HG02852 (cell line): ENCODE data around the gene PDE11A.
"Not testable (repeated sequence)": the region's sequence is repeated elsewhere in the genome, so short reads cannot be mapped to it uniquely, and the experiment has no call there.

Experiments used
- ATAC-seq: cut with Tn5 transposase; IDR thresholded peaks from one replicate; pipeline ENCODE4 v1.9.1; 2021; ENCODE audit warnings: mild to moderate bottlenecking, moderate library complexity; ENCODE audit not compliant: unreplicated experiment

The PDE11A gene

GRCh38 chr2:178009813-178010212 is 62.8 kb downstream of the PDE11A start:
- ATAC-seq = no peak

GRCh38 chr2:178008636-178009289 is 63.8 kb downstream of the PDE11A start:
- ATAC-seq = no peak

GRCh38 chr2:178006710-178007109 is 65.9 kb downstream of the PDE11A start:
- no peak for ATAC-seq

GRCh38 chr2:178005756-178006155 is 66.8 kb downstream of the PDE11A start:
- no peak for ATAC-seq

- no peak for ATAC-seq
Observed at GRCh38 chr2:178002038-178002437, 70.5 kb downstream of the PDE11A start.

GRCh38 chr2:177998996-177999395 is 73.6 kb downstream of the PDE11A start:
- no peak for ATAC-seq

GRCh38 chr2:177998006-177998405 is 74.6 kb downstream of the PDE11A start:
- no peak for ATAC-seq

GRCh38 chr2:177992992-177993391 is 79.6 kb downstream of the PDE11A start:
- ATAC-seq = no peak

- ATAC-seq = no peak
Observed at GRCh38 chr2:177989029-177989885, 83.3 kb downstream of the PDE11A start.

GRCh38 chr2:177984749-177985148 is 87.8 kb downstream of the PDE11A start:
- ATAC-seq = no peak

- no peak for ATAC-seq
Observed at GRCh38 chr2:177983183-177983788, 89.3 kb downstream of the PDE11A start.

- ATAC-seq = no peak
Observed at GRCh38 chr2:177972782-177973181, 99.8 kb downstream of the PDE11A start.

- no peak for ATAC-seq
Observed at GRCh38 chr2:177972123-177972522, 100.5 kb downstream of the PDE11A start.

GRCh38 chr2:177970670-177971454 is 101.7 kb downstream of the PDE11A start:
- ATAC-seq = no peak

GRCh38 chr2:177964892-177965291 is 107.7 kb downstream of the PDE11A start:
- ATAC-seq = no peak

GRCh38 chr2:177952151-177952550 is 120.4 kb downstream of the PDE11A start:
- no peak for ATAC-seq

GRCh38 chr2:177947598-177947997 is 125.0 kb downstream of the PDE11A start:
- not testable (repeated sequence) for ATAC-seq

GRCh38 chr2:177944530-177944929 is 128.0 kb downstream of the PDE11A start:
- not testable (repeated sequence) for ATAC-seq

- ATAC-seq = no peak
Observed at GRCh38 chr2:177942731-177943130, 129.8 kb downstream of the PDE11A start.

- ATAC-seq = no peak
Observed at GRCh38 chr2:177939211-177939610, 133.4 kb downstream of the PDE11A start.

- no peak for ATAC-seq
Observed at GRCh38 chr2:177930916-177931315, 141.7 kb downstream of the PDE11A start.
